Activated naive CD4-positive, alpha-beta T cell treated with Interleukin-2 at 50 U/mL for 16 hours (primary cell): ENCODE data around the gene SCD.
"Not testable (repeated sequence)": the region's sequence is repeated elsewhere in the genome, so short reads cannot be mapped to it uniquely, and the experiment has no call there.

Experiments
- DNase-seq: peaks from one replicate; pipeline ENCODE4 v3.0.0-alpha.2; 2020

The SCD gene

GRCh38 chr10:100362570-100363496, 15.8 kb downstream of the SCD start:
- DNase-seq: no peak

GRCh38 chr10:100364175-100364574, 17.1 kb downstream of the SCD start:
- no peak for DNase-seq

DNA sequence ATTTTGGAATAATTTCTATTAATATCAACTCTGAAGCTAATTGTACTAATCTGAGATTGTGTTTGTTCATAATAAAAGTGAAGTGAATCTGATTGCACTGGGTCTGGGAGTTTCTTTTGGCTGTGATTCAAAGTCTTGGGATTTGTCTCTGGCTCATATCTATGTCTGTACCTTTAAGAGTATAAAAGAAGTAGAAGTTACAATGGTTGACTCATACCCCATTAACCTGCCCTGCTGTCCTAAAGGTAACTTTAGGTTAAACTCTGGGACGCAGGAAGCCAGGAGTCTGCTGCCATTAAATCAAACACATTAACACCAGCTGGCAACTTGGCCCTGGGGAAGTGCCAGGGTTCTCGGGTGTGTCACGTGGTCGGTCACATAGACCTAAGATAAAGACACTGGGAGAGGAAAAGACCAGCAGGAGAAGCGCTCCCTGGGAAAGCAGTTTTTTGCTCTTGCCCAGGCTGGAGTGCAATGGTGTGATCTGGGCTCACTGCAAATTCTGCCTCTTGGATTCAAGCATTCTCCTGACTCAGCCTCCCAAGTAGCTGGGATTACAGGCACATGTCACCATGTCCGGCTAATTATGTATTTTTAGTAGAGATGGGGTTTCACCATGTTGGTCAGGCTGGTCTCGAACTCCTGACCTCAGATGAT, 17.8 kb downstream of the SCD start:
- DNase-seq: no peak

GRCh38 chr10:100368721-100369120, 21.7 kb downstream of the SCD start:
- no peak for DNase-seq

DNA sequence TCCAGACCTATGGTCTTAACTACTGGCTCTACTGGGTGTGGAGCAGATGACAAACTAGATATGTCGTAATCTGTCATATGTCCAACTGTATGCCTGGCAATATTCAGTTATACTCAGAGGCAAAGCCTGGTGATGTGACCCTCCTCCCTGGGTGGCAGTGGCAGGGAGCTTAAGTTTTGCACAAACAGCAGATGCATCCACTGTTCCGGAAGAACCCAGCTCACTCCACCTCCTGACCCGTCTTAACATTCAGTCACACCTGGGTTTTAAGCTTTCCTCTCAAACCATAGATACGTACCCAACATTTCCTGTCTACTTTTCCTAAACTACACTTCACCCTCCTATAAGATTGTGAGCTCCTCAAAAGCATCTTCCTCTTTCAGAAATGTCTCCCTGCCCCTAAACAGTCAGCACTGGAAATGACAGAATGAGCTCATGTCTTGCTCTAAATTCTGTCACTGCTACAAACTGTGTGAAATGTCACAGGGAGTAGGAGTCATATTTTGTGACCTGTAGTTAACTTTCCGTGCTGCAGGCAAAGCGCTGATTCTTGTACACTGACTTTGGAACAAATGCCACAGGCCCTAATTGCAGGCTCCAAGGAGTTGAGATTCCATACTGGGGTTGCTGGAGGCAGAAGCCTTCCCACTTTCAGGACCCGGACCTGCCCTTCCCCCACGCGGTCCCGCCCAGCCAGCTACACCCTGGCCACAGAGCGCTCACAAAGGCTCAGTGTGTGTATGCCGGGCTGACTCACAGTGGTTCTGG, 23.9 kb downstream of the SCD start:
- peak; percentile 57 for DNase-seq

DNA sequence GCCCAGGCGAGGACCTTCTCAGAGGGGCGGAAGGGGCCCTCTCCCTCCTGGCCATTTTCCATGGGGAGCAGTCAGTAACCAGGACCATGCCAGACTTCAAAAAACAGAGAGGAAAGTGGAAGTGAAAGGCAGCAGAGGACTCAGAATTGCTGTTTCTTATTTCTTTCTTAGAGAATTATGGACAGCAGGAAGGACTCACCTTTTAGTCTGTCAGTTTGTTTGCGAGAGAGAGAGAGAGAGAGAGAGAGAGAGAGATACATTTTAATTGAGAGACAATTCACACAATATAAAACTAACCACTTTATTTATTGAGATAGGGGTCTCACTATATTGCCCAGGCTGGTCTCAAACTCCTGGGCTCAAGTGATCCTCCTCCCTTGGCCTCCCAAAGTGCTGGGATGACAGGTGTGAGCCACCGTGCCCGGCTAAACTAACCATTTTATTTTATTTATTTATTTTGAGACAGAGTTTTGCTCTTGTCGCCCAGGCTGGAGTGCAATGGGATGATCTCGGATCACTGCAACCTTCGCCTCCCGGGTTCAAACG, 24.5 kb downstream of the SCD start:
- DNase-seq: no peak

- DNase-seq: no peak
These were observed 25.6 kb downstream of the SCD start for GRCh38 chr10:100372415-100373297.

DNA sequence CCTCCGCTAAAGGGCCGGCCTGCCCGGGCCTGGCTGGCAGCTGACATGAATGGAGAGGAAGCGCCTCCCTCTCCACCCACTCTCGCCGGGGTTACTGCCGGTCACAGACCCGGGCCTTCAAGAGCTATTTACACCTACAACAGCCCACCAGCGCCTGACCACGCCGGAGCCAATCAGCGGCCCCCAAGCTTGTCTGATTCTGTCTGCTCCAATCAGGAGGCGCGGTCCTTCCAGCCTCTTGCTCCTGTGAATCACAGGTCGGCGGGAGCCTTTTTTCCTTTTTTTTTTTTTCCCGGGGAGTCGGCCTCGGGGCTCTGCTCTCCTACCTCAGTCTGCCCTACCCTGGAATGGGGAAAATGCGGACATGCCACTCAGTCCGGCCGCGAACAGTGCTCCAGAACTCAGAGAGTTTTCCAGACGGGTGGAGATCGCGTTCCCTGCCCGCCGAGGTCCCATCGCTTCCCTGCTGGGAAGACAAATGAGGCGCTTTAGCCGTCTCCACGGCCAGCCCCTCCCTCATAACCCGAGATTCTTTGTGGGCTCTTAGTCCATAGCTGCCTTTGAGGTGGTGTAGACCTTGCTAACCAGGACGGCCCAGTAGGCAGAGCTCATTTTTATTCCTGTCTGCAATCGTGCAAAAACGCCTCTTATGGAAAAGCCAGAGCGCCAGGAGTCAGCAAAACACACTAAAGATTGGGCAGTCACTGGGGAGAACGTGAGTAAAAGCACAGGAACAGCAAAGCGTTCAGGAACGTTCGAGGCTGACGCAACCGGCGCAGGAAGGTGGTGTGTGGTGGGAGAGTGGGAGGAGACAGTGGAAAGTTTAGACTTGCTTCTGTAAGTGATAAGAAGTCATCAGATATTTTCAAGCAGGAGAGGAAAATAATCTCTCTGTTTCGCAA, 26.5 kb downstream of the SCD start:
- peak; percentile 88 for DNase-seq

DNA sequence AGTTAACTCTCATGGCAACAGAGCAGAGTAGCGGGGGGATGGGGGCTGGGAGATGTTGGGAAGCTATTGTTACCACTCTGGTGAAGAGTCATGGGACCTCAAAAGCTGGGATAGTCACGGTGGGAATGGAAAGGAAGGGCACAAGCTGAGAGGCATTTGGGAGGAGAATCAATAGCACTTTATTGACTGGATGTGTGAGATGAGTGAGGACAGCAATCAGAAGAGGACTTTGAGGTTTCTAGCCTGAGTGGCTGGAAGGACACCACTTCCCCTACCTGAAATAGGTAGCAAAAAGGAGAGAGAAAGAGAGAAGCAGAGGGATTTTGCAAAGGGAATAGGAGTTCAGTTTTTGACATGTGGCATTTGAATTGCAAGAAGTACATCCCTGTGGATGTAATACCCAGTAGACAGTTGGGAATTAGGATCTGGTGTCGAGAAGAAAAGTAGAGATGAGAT, 27.2 kb downstream of the SCD start:
- DNase-seq: no peak

DNA sequence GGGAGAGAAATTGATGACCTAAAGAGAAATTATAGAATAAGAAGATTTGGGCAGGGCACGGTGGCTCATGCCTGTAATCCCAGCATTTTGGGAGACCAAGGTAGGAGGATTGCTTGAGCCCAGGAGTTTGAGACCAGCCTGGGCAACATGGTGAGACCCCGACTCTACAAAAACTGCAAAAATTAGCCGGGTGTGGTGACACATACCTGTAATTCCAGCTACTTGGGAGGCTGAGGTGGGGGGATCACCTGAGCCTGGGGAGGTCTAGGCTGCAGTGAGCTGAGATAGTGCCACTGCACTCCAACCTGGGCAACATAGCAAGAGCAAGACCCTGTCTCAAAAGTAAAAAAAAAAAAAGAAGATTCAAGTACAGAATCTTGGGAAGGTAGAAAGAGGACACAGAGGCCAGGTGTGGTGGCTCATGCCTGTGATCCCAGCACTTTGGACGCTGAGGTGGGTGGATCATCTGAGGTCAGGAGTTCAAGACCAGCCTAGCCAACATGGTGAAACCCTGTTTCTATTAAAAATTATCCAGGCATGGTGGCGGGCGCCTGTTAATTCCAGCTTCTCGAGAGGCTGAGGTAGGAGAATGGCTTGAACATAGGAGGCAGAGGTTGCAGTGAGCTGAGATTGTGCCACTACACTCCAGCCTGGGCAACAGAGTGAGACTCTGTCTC, 27.8 kb downstream of the SCD start:
- not testable (repeated sequence) for DNase-seq

GRCh38 chr10:100376656-100377055, 29.6 kb downstream of the SCD start:
- DNase-seq: not testable (repeated sequence)

- DNase-seq: no peak
These were observed 30.8 kb downstream of the SCD start for GRCh38 chr10:100377830-100378229.

- no peak for DNase-seq
These were observed 33.4 kb downstream of the SCD start for GRCh38 chr10:100380400-100380799.

GRCh38 chr10:100382553-100382952, 35.5 kb downstream of the SCD start:
- DNase-seq: no peak

DNA sequence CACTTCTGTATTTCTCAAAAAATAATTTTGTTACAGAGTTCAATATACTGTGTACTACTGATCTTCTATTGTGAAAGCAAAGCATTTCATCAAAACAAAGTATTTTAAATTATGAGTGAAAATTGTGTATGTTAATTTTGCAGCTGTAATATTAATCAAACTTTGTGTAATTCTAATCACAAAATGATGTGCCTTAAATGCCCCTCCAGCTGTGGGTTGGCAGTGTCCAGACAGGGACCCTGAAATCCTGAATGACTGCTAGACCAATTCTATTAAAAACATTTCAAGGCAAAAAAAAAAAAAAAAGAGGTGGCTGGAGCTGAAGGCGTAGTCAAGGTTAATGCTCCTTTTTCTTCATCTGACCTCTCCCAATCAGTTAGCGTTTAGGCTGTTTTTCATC, 36.2 kb downstream of the SCD start:
- DNase-seq: no peak

- DNase-seq: no peak
These were observed 44.4 kb downstream of the SCD start for GRCh38 chr10:100391163-100392002.

GRCh38 chr10:100392686-100393003, 45.6 kb downstream of the SCD start:
- DNase-seq: no peak

GRCh38 chr10:100395626-100396025, 48.6 kb downstream of the SCD start:
- no peak for DNase-seq

GRCh38 chr10:100396605-100397004, 49.6 kb downstream of the SCD start:
- DNase-seq: no peak
